SJSA1 (cell line): Measurements from ENCODE around the gene EEFSEC. TPM values are rescaled to one million over a fixed set of nuclear protein-coding genes. Genes with fewer than 3 reads are reported as not detected.

Source experiments
- DNase-seq, 2 experiments: peaks; one replicate each; pipeline ENCODE4 v3.0.0-alpha.2; 2015 to 2020; ENCODE audit warnings: low spot score in 2 of 2, low read depth in 1 of 2
- H3K27ac ChIP-seq: fragments of 250-450 bp; sonication (Bioruptor Pico); 2 replicates; pipeline ENCODE4 v1.5.1; 2020; ENCODE audit warnings: mild to moderate bottlenecking, moderate library complexity
- H3K27me3 ChIP-seq: fragments of 250-450 bp; sonication (Bioruptor Pico); replicated peaks from 2 replicates; pipeline ENCODE4 v1.5.1; 2020; ENCODE audit warnings: mild to moderate bottlenecking, moderate library complexity
- H3K36me3 ChIP-seq: fragments of 250-450 bp; sonication (Bioruptor Pico); 2 replicates; pipeline ENCODE4 v1.5.1; 2020; ENCODE audit warnings: mild to moderate bottlenecking
- H3K4me1 ChIP-seq: fragments of 250-450 bp; sonication (Bioruptor Pico); replicated peaks from 2 replicates; pipeline ENCODE4 v1.6.1; 2021; ENCODE audit warnings: mild to moderate bottlenecking
- H3K4me3 ChIP-seq: fragments of 250-450 bp; sonication (Bioruptor Pico); 2 replicates; pipeline ENCODE4 v1.5.1; 2020; ENCODE audit warnings: mild to moderate bottlenecking
- H3K9me3 ChIP-seq: fragments of 250-450 bp; sonication (Bioruptor Pico); replicated peaks from 2 replicates; pipeline ENCODE4 v1.5.1; 2020; ENCODE audit warnings: mild to moderate bottlenecking
- total RNA-seq: library from RNA; depleted of rRNA; stranded (reverse); fragments of >200 nt; shearing (Covaris generic); gene quantifications from 2 replicates; pipeline ENCODE4 v1.2.3, GENCODE V29; 2014; rRNA removed

The EEFSEC gene
- total RNA-seq, 1 experiment from 2014 or later, result 5.5 TPM

DNA sequence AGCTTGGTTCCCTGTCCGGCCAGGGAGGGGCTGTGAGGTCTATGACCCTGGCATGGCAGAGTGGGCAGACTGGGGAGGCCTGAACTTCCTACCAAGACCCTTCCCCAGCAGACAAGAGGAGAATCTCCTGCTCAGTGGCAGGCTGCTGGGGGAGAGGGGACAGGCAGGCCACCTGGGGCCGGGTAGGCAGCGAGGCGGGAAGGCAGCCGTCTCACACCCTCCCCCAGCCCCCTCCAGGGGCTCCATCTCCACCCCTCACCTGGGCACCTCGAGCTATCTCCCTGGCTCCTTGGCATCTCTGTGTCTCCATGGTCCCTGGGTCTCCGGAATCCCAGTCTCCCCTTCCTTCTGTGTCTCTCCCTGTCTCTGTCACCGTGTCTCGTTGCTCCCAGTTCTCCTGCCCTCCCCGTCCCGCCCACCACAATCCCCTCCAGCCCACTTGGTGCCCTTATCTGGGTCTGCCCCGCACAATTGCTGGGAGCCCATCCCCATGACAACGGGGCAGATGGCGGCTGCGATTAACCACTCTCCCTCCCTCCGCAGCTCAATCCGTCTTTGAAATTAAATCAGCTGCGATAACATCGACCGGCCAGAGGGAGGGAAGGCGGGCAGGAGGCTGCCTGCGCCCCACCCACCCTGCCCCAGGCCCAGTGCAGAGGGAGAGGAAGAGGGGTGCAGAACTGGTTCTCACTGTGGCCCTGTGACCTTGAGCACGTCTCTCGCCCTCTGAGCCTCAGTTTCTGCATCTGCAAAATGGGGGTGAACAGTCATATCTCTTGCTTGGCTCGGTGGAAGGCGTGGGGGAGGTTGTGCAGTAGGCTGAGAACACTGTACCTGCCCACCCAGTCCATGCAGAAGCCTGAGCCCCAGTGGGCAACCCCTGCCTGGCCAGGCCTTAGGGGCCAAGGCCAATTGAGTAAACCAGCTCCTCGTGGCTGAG is 303.8 kb downstream of the EEFSEC start:
- H3K4me1 ChIP-seq, result peaks cover 7% of the 10 kb centered on the region
- no peak overlapping the region for H3K27ac ChIP-seq
- H3K27me3 ChIP-seq, result 0 out of 2 replicates have a peak, but pooled peaks cover 3% of the 10 kb centered on the region
- H3K4me3 ChIP-seq, result no peak overlapping the region
- DNase-seq, result no peak
- H3K36me3 ChIP-seq, result no peaks in the 10 kb centered on the region
- no peaks in the 10 kb centered on the region for H3K9me3 ChIP-seq

DNA sequence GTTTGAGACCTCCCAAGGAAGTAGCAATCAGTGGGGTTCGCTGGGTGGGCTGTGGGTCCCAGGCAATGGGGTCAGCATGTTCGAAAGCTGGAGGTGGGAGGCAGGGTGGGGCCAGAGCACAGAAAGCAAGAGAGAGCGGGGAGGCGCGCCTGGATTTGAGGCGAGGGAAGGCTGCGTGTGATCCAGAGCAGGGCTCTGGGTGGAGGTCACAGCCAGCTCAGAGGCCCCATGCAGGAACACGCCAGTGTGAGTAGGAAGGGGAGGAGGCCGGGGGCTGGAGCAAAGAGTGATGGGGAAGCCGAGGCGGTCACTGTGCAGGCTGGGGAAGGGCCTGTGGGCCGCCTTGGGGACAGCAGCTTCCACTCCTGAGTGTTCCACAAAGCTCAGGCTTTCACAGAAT is 304.7 kb downstream of the EEFSEC start:
- H3K4me1 ChIP-seq, result peaks cover 11% of the 10 kb centered on the region
- H3K4me3 ChIP-seq, result no peak overlapping the region
- DNase-seq, result no peak
- H3K27me3 ChIP-seq, result 0 out of 2 replicates have a peak, but pooled peaks cover 3% of the 10 kb centered on the region
- H3K27ac ChIP-seq, result no peak overlapping the region
- no peaks in the 10 kb centered on the region for H3K36me3 ChIP-seq
- no peaks in the 10 kb centered on the region for H3K9me3 ChIP-seq

Other genes starting within 250 kb of the EEFSEC start
- gene KBTBD12, start 238.2 kb upstream of the EEFSEC start, total RNA-seq, result not detected in 2 replicates
- 207 and 285 TPM in 2 replicates for gene SEC61A1, start 101.0 kb upstream of the EEFSEC start, total RNA-seq
- 83.8 and 101 TPM in 2 replicates for gene RUVBL1, start 29.7 kb upstream of the EEFSEC start, total RNA-seq